ENCODE results near the gene PHKG1.
"Not testable (repeated sequence)": the region's sequence is repeated elsewhere in the genome, so short reads cannot be mapped to it uniquely, and the experiment has no call there.

The PHKG1 gene

GRCh38 chr7:56033671-56034432 lies 58.9 kb downstream of the PHKG1 start:
- peak; percentile 85 to 89 for ATAC-seq

GRCh38 chr7:56032578-56032977 lies 60.2 kb downstream of the PHKG1 start:
- ATAC-seq: not testable (repeated sequence)

DNA sequence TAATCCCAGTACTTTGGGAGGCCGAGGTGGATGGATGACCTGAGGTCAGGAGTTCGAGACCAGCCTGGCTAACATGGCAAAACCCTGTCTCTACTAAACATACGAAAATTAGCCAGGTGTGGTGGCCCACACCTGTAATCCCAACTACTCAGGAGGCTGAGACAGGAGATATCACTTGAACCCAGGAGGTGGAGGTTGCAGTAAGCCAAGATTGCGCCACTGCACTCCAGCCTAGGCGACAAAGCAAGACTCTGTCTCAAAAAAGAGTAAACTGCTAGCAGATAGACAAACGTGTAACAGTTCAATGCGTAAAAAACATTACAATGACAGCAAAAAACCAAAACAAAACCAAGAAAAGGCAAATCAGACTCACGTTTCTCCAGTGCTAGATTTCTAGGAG lies 61.2 kb downstream of the PHKG1 start:
- ATAC-seq: not testable (repeated sequence)

- ATAC-seq: no peak
Observed at GRCh38 chr7:56030340-56030739, 62.4 kb downstream of the PHKG1 start.

Measured in activated CD4-positive, CD25-positive, alpha-beta regulatory T cell treated with anti-CD3 and anti-CD28 coated beads, Interleukin-2, amount 50 U/mL, for 24 hours (primary cell).